SU-DHL-6 (cell line): ENCODE data around the gene ZNF496.
"Not testable (repeated sequence)": the region's sequence is repeated elsewhere in the genome, so short reads cannot be mapped to it uniquely, and the experiment has no call there.

Experiments used
- H2AFZ ChIP-seq: fragments of 200-600 bp; sonication (generic); 2 replicates; pipeline ENCODE4 v1.6.1; 2014; ENCODE audit warnings: low read depth, mild to moderate bottlenecking, moderate library complexity, mixed read lengths, antibody characterized with exemption, low read length; ENCODE audit not compliant: severe bottlenecking
- H3F3A ChIP-seq: fragments of 200-600 bp; shearing (Covaris generic); 2 replicates; pipeline ENCODE4 v1.6.0; 2016; ENCODE audit warnings: antibody characterized with exemption, mild to moderate bottlenecking; ENCODE audit not compliant: insufficient read depth
- H3K27ac ChIP-seq: fragments of 200-600 bp; sonication (generic); 2 replicates; pipeline ENCODE4 v1.5.1; 2016; ENCODE audit warnings: low read depth, mild to moderate bottlenecking, low read length, moderate library complexity, mixed read lengths
- H3K27me3 ChIP-seq: fragments of 200-600 bp; sonication (generic), shearing (Covaris generic); 2 replicates; pipeline ENCODE4 v1.6.0; 2014; ENCODE audit warnings: mild to moderate bottlenecking, low read length
- H3K36me3 ChIP-seq: fragments of 200-600 bp; sonication (generic); 2 replicates; pipeline ENCODE4 v1.6.1; 2014; ENCODE audit warnings: mild to moderate bottlenecking, low read length, mixed read lengths
- H3K4me2 ChIP-seq: fragments of 300-600, 200-600 bp; shearing (Covaris generic), sonication (generic); 2 replicates; pipeline ENCODE4 v1.6.0; 2014; ENCODE audit warnings: low read length, low read depth, mild to moderate bottlenecking; ENCODE audit not compliant: poor library complexity, severe bottlenecking
- H3K4me3 ChIP-seq: fragments of 200-600 bp; sonication (generic); 2 replicates; pipeline ENCODE4 v1.5.1; 2014; ENCODE audit warnings: antibody characterized with exemption, low read length, mild to moderate bottlenecking, mixed read lengths; ENCODE audit not compliant: insufficient read depth, poor library complexity, severe bottlenecking
- H3K79me2 ChIP-seq: fragments of 200-600 bp; sonication (generic); 2 replicates; pipeline ENCODE4 v1.6.1; 2014; ENCODE audit warnings: mild to moderate bottlenecking, low read length, moderate library complexity; ENCODE audit not compliant: insufficient read depth
- H3K9ac ChIP-seq: fragments of 200-600 bp; sonication (generic); 2 replicates; pipeline ENCODE4 v1.7.0; 2014; ENCODE audit warnings: mild to moderate bottlenecking, low read length
- H3K9me2 ChIP-seq: fragments of 200-600 bp; sonication (generic); replicated peaks from 2 replicates; pipeline ENCODE4 v1.6.1; 2014; ENCODE audit warnings: low read length; ENCODE audit not compliant: insufficient read depth
- H3K9me3 ChIP-seq: fragments of 200-600 bp; sonication (generic); 2 replicates; pipeline ENCODE4 v1.6.1; 2014; ENCODE audit warnings: low read length, mixed read lengths; ENCODE audit not compliant: insufficient read depth
- H4K20me1 ChIP-seq: fragments of 200-600 bp; sonication (generic); 2 replicates; pipeline ENCODE4 v1.6.1; 2014; ENCODE audit warnings: low read depth, mild to moderate bottlenecking, antibody characterized with exemption, low read length, moderate library complexity, mixed read lengths
- CTCF ChIP-seq: fragments of 200-600 bp; sonication (generic); IDR thresholded peaks from one replicate; pipeline ENCODE4 v1.5.1; 2017; ENCODE audit warnings: antibody characterized with exemption, mild to moderate bottlenecking, low read length, moderate library complexity; ENCODE audit not compliant: insufficient read depth, poor library complexity, severe bottlenecking
- EZH2phosphoT487 ChIP-seq: fragments of 200-600 bp; sonication (generic), shearing (Covaris generic); conservative IDR thresholded peaks from 2 replicates; pipeline ENCODE4 v1.6.1; 2018; ENCODE audit warnings: mild to moderate bottlenecking, antibody characterized with exemption, low read length, moderate library complexity, mixed read lengths

Gene ZNF496

DNA sequence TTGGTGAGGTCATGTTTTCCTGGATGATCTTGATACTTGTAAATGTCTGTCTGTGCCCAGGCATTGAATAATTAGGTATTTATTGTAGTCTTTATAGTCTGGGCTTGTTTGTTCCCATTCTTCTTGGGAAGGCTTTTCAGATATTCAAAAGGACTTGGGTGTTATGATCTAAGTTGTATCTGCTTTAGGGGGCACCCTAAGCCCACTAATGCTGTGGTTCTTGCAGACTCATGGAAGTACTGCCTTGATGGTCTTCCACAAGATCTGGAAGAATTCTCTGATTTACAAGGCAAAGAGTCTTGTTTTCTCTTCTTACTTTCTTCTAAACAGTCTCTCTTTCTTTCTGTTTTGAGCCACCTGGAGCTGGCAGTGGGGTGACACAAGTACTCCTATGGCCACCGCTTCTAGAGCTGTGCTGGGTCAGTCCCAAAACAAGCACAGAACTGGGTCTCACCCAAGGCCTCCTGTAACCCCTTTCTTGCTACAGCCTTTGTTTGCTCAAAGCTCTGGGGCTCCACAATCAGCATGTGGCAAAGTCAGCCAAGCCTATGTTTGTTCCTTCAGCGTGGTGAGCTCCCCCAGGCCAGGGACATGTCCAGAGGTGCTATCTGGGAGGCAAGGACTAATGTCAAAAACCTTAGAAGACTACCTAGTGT lies 63.1 kb downstream of the ZNF496 start:
- Histone ChIP-seq H3K36me3 (no peaks in the 10 kb centered on the region; the same call in 1 of the 2 replicates), H3K4me2 (no peak overlapping the region), H3K9me3 (peaks cover 4% of the 10 kb centered on the region; the same call in 1 of the 2 replicates), H3K4me3 (no peak overlapping the region), H3K9ac (no peak overlapping the region), H3F3A (no peaks in the 10 kb centered on the region), H3K9me2 (no peaks in the 10 kb centered on the region), H2AFZ (no peak overlapping the region), H3K27me3 (no peaks in the 10 kb centered on the region), H3K27ac (no peak overlapping the region), H3K79me2 (no peaks in the 10 kb centered on the region), H4K20me1 (no peaks in the 10 kb centered on the region)
- TF ChIP-seq CTCF (no peak), EZH2phosphoT487 (no peak)

GRCh38 chr1:247266053-247266452 lies 65.6 kb downstream of the ZNF496 start:
- Histone ChIP-seq H3K4me3 (no peak overlapping the region), H3K36me3 (no peaks in the 10 kb centered on the region; the same call in 1 of the 2 replicates), H4K20me1 (no peaks in the 10 kb centered on the region), H3K9ac (no peak overlapping the region), H3K9me3 (peaks cover 4% of the 10 kb centered on the region; the same call in 1 of the 2 replicates), H3K79me2 (no peaks in the 10 kb centered on the region), H3K9me2 (no peaks in the 10 kb centered on the region), H2AFZ (no peak overlapping the region), H3K27ac (no peak overlapping the region), H3F3A (no peaks in the 10 kb centered on the region), H3K4me2 (no peak overlapping the region), H3K27me3 (no peaks in the 10 kb centered on the region)
- no peak for TF ChIP-seq CTCF
- TF ChIP-seq EZH2phosphoT487 = no peak

- H3K9me2 ChIP-seq, H2AFZ ChIP-seq, H3K9ac ChIP-seq, H3K4me3 ChIP-seq, H3F3A ChIP-seq, H3K79me2 ChIP-seq, H4K20me1 ChIP-seq, H3K36me3 ChIP-seq, H3K27ac ChIP-seq, H3K4me2 ChIP-seq, H3K9me3 ChIP-seq, H3K27me3 ChIP-seq: not testable (repeated sequence)
These were observed 75.9 kb downstream of the ZNF496 start, which contains the start of gene VN1R5 for GRCh38 chr1:247255772-247256171. TSS of gene VN1R5 (plus strand) at chr1:247256072.

GRCh38 chr1:247247568-247247967 lies 84.1 kb downstream of the ZNF496 start:
- no peak for TF ChIP-seq CTCF
- TF ChIP-seq EZH2phosphoT487 = no peak

More at GRCh38 chr1:247247568-247247967, 84.1 kb downstream of the ZNF496 start:
- Histone ChIP-seq H3K27ac (no peak overlapping the region), H3K79me2 (no peaks in the 10 kb centered on the region), H3K9me2 (no peaks in the 10 kb centered on the region), H3K36me3 (no peaks in the 10 kb centered on the region), H3K9me3 (no peaks in the 10 kb centered on the region), H3K4me2 (no peak overlapping the region), H3K27me3 (no peaks in the 10 kb centered on the region), H3K9ac (no peak overlapping the region), H3F3A (no peaks in the 10 kb centered on the region), H4K20me1 (no peaks in the 10 kb centered on the region), H3K4me3 (no peak overlapping the region), H2AFZ (no peak overlapping the region)
